RWPE2 (cell line): Measurements from ENCODE around the gene SHROOM2.

ENCODE experiments used
- ATAC-seq: fragments of 200-7000 bp; cut with Tn5 transposase; 3 replicates; pipeline ENCODE4 v1.9.1; 2021; ENCODE audit warnings: low read depth
- DNase-seq: peaks from one replicate; pipeline ENCODE4 v3.0.0-alpha.2; 2020; ENCODE audit warnings: low spot score
- H3K27ac ChIP-seq: fragments of 450-650 bp; 2 replicates; pipeline ENCODE4 v1.5.1; 2017; ENCODE audit warnings: mild to moderate bottlenecking; ENCODE audit not compliant: poor library complexity, severe bottlenecking
- H3K27me3 ChIP-seq: fragments of 250-450 bp; sonication (Bioruptor Pico); 2 replicates; pipeline ENCODE4 v1.5.1; 2021; ENCODE audit warnings: mild to moderate bottlenecking, moderate library complexity; ENCODE audit not compliant: insufficient read depth, poor library complexity, severe bottlenecking
- H3K36me3 ChIP-seq: fragments of 250-450 bp; sonication (Bioruptor Pico); 2 replicates; pipeline ENCODE4 v1.5.1; 2020; ENCODE audit warnings: low read depth, mild to moderate bottlenecking, moderate library complexity
- H3K4me1 ChIP-seq: fragments of 250-450 bp; sonication (Bioruptor Pico); 2 replicates; pipeline ENCODE4 v1.5.1; 2021; ENCODE audit warnings: mild to moderate bottlenecking, moderate library complexity; ENCODE audit not compliant: insufficient read depth, poor library complexity, severe bottlenecking
- H3K4me3 ChIP-seq: fragments of 250-450 bp; sonication (Bioruptor Pico); 2 replicates; pipeline ENCODE4 v1.5.1; 2021; ENCODE audit warnings: mild to moderate bottlenecking, moderate library complexity; ENCODE audit not compliant: severe bottlenecking
- H3K9me3 ChIP-seq: fragments of 250-450 bp; sonication (Bioruptor Pico); 2 replicates; pipeline ENCODE4 v1.5.1; 2021; ENCODE audit warnings: mild to moderate bottlenecking, moderate library complexity; ENCODE audit not compliant: severe bottlenecking
- CTCF ChIP-seq: fragments of 450-650 bp; IDR thresholded peaks from one replicate; pipeline ENCODE4 v1.5.1; 2017; ENCODE audit warnings: mild to moderate bottlenecking, moderate library complexity; ENCODE audit not compliant: poor library complexity, severe bottlenecking

SHROOM2 gene

GRCh38 chrX:9867226-9867625, 81.0 kb downstream of the SHROOM2 start:
- Histone ChIP-seq H3K27ac (peak overlapping the region; percentile 95), H3K4me3 (no peak overlapping the region), H3K36me3 (no peaks in the 10 kb centered on the region), H3K27me3 (no peaks in the 10 kb centered on the region), H3K4me1 (peaks cover 21% of the 10 kb centered on the region), H3K9me3 (no peaks in the 10 kb centered on the region)
- DNase-seq (no peak), ATAC-seq (no peak)
- TF ChIP-seq CTCF = no peak

- TF ChIP-seq CTCF = no peak
- DNase-seq = no peak
- Histone ChIP-seq H3K27ac (peak overlapping the region; percentile 95), H3K4me3 (no peak overlapping the region), H3K9me3 (no peaks in the 10 kb centered on the region), H3K4me1 (peaks cover 21% of the 10 kb centered on the region), H3K27me3 (no peaks in the 10 kb centered on the region), H3K36me3 (no peaks in the 10 kb centered on the region)
- no peak for ATAC-seq
Observed at GRCh38 chrX:9867753-9868152, 81.5 kb downstream of the SHROOM2 start.

- Histone ChIP-seq H3K9me3 (no peaks in the 10 kb centered on the region), H3K4me3 (no peak overlapping the region), H3K27me3 (no peaks in the 10 kb centered on the region), H3K36me3 (no peaks in the 10 kb centered on the region), H3K27ac (peak overlapping the region; percentile 54), H3K4me1 (peaks cover 17% of the 10 kb centered on the region)
- no peak for TF ChIP-seq CTCF
- no peak for DNase-seq
- peak; percentile 41; the same call in 2 of the 3 replicates for ATAC-seq
Observed at GRCh38 chrX:9871701-9872268, 85.6 kb downstream of the SHROOM2 start.

GRCh38 chrX:9873360-9873759, 87.1 kb downstream of the SHROOM2 start:
- Histone ChIP-seq H3K4me1 (peaks cover 6% of the 10 kb centered on the region), H3K4me3 (no peak overlapping the region), H3K27me3 (no peaks in the 10 kb centered on the region), H3K27ac (peak overlapping the region; percentile 81), H3K36me3 (no peaks in the 10 kb centered on the region), H3K9me3 (no peaks in the 10 kb centered on the region)
- DNase-seq (no peak), ATAC-seq (no peak)
- no peak for TF ChIP-seq CTCF

GRCh38 chrX:9873952-9874351, 87.7 kb downstream of the SHROOM2 start:
- no peak for DNase-seq
- peak overlapping the region; percentile 81 for H3K27ac ChIP-seq
- peaks cover 6% of the 10 kb centered on the region for H3K4me1 ChIP-seq
- no peaks in the 10 kb centered on the region for H3K9me3 ChIP-seq
- ATAC-seq = peak; percentile 35; the same call in 1 of the 3 replicates
- no peak overlapping the region for H3K4me3 ChIP-seq
- no peaks in the 10 kb centered on the region for H3K36me3 ChIP-seq
- no peaks in the 10 kb centered on the region for H3K27me3 ChIP-seq
- peak; percentile 45 for TF ChIP-seq CTCF
